D721Med (cell line): ENCODE results near the gene SSNA1.
A peak's percentile ranks its signal among the peaks of the same experiment; 100 is the strongest.

Source experiments
- DNase-seq: peaks from one replicate; pipeline ENCODE4 v3.0.0; 2011; ENCODE audit warnings: low spot score; ENCODE audit not compliant: insufficient read length
- FAIRE-seq: peaks from 2 replicates; lab custom pipeline; 2011; peaks lifted over from hg19 to GRCh38; lab: Jason Lieb, UNC
- TF ChIP-seq, protein P1 (sequence below): IDR thresholded peaks from 2 replicates; pipeline ENCODE4 v1.5.1; 2012; ENCODE audit warnings: mild to moderate bottlenecking, control low read depth; ENCODE audit not compliant: insufficient read depth; ENCODE audit errors: missing control alignments

The SSNA1 gene

GRCh38 chr9:137188490-137189296 is at the start of gene SSNA1, which contains the start of gene ANAPC2:
SSNA1 (plus strand) TSS chr9:137188676; CDS start chr9:137188727, 51 bp downstream.
ANAPC2 (minus strand) TSS chr9:137188560; CDS start chr9:137188532, 28 bp downstream.
- no peak for DNase-seq
- no peak for FAIRE-seq
- TF ChIP-seq, protein P1, sequence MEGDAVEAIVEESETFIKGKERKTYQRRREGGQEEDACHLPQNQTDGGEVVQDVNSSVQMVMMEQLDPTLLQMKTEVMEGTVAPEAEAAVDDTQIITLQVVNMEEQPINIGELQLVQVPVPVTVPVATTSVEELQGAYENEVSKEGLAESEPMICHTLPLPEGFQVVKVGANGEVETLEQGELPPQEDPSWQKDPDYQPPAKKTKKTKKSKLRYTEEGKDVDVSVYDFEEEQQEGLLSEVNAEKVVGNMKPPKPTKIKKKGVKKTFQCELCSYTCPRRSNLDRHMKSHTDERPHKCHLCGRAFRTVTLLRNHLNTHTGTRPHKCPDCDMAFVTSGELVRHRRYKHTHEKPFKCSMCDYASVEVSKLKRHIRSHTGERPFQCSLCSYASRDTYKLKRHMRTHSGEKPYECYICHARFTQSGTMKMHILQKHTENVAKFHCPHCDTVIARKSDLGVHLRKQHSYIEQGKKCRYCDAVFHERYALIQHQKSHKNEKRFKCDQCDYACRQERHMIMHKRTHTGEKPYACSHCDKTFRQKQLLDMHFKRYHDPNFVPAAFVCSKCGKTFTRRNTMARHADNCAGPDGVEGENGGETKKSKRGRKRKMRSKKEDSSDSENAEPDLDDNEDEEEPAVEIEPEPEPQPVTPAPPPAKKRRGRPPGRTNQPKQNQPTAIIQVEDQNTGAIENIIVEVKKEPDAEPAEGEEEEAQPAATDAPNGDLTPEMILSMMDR: peak; percentile 26

- TF ChIP-seq, protein P1: no peak
- FAIRE-seq (no peak), DNase-seq (no peak)
Observed at GRCh38 chr9:137138722-137139467, 49.6 kb upstream of the SSNA1 start, which contains the start of gene GRIN1. GRIN1 (plus strand) TSS chr9:137139154; CDS start chr9:137139487, 333 bp downstream.

DNA sequence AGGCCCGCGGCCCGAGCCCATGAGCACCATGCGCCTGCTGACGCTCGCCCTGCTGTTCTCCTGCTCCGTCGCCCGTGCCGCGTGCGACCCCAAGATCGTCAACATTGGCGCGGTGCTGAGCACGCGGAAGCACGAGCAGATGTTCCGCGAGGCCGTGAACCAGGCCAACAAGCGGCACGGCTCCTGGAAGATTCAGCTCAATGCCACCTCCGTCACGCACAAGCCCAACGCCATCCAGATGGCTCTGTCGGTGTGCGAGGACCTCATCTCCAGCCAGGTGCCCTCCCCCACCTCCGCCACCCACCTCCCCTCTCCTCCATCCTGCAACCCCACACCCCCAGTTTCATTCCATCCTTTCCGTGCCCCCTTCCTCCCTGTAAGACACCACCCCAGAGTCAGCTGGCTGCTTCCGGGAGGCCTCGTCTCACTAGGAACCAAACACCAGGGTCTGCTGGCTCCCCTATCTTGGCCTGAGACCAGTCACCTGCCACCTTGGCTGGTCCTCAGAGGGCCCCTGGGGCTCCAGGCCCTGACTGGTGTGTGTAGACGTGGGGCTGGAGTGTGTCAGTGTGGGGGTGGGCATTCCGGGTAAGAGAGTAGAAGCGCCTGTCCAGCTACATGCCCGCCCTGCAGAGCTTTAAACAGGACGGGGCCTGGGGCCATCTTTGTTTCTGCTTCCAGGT is 48.9 kb upstream of the SSNA1 start:
- TF ChIP-seq, protein P1: no peak
- no peak for DNase-seq
- FAIRE-seq: no peak

- no peak for DNase-seq
- TF ChIP-seq, protein P1: no peak
- FAIRE-seq: no peak
Observed at GRCh38 chr9:137140151-137141012, 48.1 kb upstream of the SSNA1 start.

DNA sequence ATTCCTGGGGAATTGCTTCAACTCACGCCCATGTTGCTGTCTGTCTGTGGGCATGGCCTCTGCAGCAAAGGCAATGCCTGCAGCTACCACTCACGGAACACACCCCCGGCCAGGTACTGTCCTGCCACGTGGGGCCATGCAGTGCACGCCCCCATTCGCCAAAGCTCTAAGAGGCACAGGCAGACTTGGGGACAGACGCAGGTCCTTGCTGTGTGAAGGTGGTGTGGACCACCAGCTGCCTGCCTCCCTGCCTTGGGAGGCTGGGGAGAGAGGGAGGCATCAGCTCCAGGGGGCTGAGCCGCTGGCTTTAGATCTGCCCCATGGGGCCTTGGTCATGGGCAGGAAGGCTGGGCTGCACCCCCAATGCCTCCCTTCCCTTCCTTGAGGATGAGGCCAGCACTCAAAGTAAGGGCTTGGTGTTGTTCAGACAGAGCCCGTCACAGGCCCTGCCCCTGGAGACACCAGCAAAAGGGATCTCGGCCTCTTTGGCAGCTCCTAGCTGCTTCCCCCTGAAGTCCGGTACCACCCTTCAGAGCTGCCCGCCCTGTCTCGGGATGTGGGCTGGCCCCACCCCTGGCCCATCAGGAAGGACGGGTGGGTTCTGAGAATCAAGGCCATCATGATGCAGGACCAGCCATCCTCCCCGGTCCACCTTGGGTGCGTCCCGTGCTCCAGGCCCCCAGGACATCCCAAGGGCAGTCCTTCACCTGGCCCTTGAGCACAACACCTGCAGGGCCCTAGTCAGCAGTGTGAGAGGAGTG is 47.2 kb upstream of the SSNA1 start:
- TF ChIP-seq, protein P1: no peak
- no peak for DNase-seq
- FAIRE-seq: no peak
